Suppressor macrophage treated with lipopolysaccharide for 4 hours (primary cell): ENCODE data around the gene BARX2.

Source experiments
- DNase-seq: peaks from one replicate; pipeline ENCODE4 v3.0.0-alpha.2; 2020

Gene BARX2

GRCh38 chr11:129374081-129374992, 1.3 kb upstream of the BARX2 start:
- no peak for DNase-seq

- no peak for DNase-seq
These were observed 476 bp upstream of the BARX2 start for GRCh38 chr11:129374993-129375750.

- no peak for DNase-seq
These were observed 1.2 kb downstream of the BARX2 start for GRCh38 chr11:129376658-129377341.

- no peak for DNase-seq
These were observed 2.1 kb downstream of the BARX2 start for GRCh38 chr11:129377739-129378138.

- DNase-seq: no peak
These were observed 4.8 kb downstream of the BARX2 start for GRCh38 chr11:129380413-129380812.

- DNase-seq: no peak
These were observed 6.9 kb downstream of the BARX2 start for GRCh38 chr11:129382583-129382982.

GRCh38 chr11:129383060-129383459, 7.4 kb downstream of the BARX2 start:
- no peak for DNase-seq

- no peak for DNase-seq
These were observed 7.9 kb downstream of the BARX2 start for GRCh38 chr11:129383502-129383901.

- DNase-seq: no peak
These were observed 8.8 kb downstream of the BARX2 start for GRCh38 chr11:129384415-129384814.

GRCh38 chr11:129385801-129386200, 10.2 kb downstream of the BARX2 start:
- DNase-seq: no peak

GRCh38 chr11:129386795-129387397, 11.2 kb downstream of the BARX2 start:
- DNase-seq: no peak

- no peak for DNase-seq
These were observed 11.8 kb downstream of the BARX2 start for GRCh38 chr11:129387434-129387833.

- no peak for DNase-seq
These were observed 13.2 kb downstream of the BARX2 start for GRCh38 chr11:129388824-129389223.

- DNase-seq: no peak
These were observed 14.7 kb downstream of the BARX2 start for GRCh38 chr11:129390303-129390821.

GRCh38 chr11:129391360-129391759, 15.7 kb downstream of the BARX2 start:
- no peak for DNase-seq

GRCh38 chr11:129391821-129392220, 16.2 kb downstream of the BARX2 start:
- no peak for DNase-seq

GRCh38 chr11:129392995-129393394, 17.3 kb downstream of the BARX2 start:
- no peak for DNase-seq

GRCh38 chr11:129394709-129395108, 19.1 kb downstream of the BARX2 start:
- no peak for DNase-seq

- no peak for DNase-seq
These were observed 19.8 kb downstream of the BARX2 start for GRCh38 chr11:129395432-129395831.

GRCh38 chr11:129395883-129396282, 20.2 kb downstream of the BARX2 start:
- no peak for DNase-seq

GRCh38 chr11:129396454-129396853, 20.8 kb downstream of the BARX2 start:
- DNase-seq: no peak
